Mucosa of descending colon (tissue), 3 donors: ENCODE measurements around the gene TMEM252. TPM values are rescaled to one million over a fixed set of nuclear protein-coding genes. Genes with fewer than 3 reads are reported as not detected.

Experiments used
- ATAC-seq: fragments of 200-7000 bp; cut with Tn5 transposase; one replicate; pipeline ENCODE4 v1.9.1; 2020; ENCODE audit warnings: mild to moderate bottlenecking, moderate library complexity
- DNase-seq, 3 donors: peaks; one replicate each; pipeline ENCODE4 v3.0.0-alpha.2; 2020
- H3K36me3 ChIP-seq: fragments of 200-600 bp; one replicate; pipeline ENCODE4 v1.8.0; 2021; ENCODE audit warnings: low read depth, mild to moderate bottlenecking
- H3K4me1 ChIP-seq: fragments of 200-600 bp; one replicate; pipeline ENCODE4 v1.8.0; 2021; ENCODE audit warnings: low read depth, mild to moderate bottlenecking
- H3K4me3 ChIP-seq: fragments of 200-600 bp; one replicate; pipeline ENCODE4 v1.8.0; 2021; ENCODE audit warnings: mild to moderate bottlenecking
- H3K9me3 ChIP-seq: fragments of 200-600 bp; one replicate; pipeline ENCODE4 v1.8.0; 2021; ENCODE audit warnings: mild to moderate bottlenecking
- intact Hi-C, 2 donors: fragments of 100-400 bp; cut with DNase I in 1 of 2; cut with micrococcal nuclease in 1 of 2; formaldehyde crosslinking; loops; one replicate each; pipeline versions ENCODE4 v1.11.0 to v1.11.1; 2022; cut with DNase I, micrococcal nuclease
- total RNA-seq, 3 donors: library from RNA; stranded (reverse); fragmentation: NEBNext Ultra II Directional in 2 of 3; extraction: Animal tissue kit (Norgen Biotek cat#: 25700) in 2 of 3; gene quantifications; one replicate each; pipeline versions ENCODE4 v1.2.1 to v1.2.4, GENCODE V29; 2021 to 2023
- TF ChIP-seq, protein P1 (sequence below): fragments of 200-600 bp; IDR thresholded peaks from one replicate; pipeline ENCODE4 v1.8.0; 2022; ENCODE audit warnings: antibody characterized with exemption, mild to moderate bottlenecking
- donor health status: DM: no; HTN: no; CAD: no; lungs with moderate emphysema.
- donor health status: DM: no; HTN: no; CAD: no.
- donor health status: DM: no; HTN: yes; CAD: no.

The TMEM252 gene
- total RNA-seq, 3 donors from 2014 or later = 0.46 TPM; not detected in 2

DNA sequence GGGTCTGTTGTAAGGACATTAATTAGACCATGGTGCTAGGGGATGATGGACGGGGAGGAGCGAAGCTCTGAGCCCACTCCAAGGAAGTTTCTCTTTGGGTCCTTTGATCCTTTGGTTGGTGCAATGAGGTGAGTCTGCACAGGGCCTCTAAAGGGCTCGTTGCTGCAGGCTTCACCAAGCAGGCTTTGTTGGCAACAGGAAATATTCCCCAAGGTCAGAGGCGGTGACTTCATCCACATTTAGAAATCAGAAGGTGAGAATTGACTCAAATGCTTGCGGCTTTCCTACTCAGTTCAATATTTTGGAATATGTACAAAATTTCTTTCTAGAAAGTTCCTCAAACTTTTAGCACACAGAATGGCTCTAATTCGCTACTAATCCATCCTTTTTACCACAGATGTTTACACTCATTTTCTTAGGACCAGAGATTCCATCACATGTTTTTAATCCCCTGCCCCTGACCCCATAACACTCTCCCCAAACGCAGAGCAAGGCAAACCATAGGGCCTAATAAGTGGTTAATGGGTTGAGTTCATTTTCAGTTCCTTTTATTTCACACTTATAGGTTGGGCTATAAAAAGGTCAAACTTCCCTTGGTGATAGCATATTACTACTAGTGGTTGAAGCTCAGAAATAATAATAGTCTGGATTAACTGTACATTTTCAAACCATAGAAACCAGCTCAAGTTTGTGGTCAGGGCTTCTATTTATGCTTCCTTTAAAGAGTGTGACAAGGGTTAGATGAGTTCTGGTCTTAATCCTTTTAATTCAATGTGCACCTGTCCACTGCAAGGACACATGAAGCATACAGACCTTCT lies 37.3 kb upstream of the TMEM252 start:
- TF ChIP-seq, protein P1, sequence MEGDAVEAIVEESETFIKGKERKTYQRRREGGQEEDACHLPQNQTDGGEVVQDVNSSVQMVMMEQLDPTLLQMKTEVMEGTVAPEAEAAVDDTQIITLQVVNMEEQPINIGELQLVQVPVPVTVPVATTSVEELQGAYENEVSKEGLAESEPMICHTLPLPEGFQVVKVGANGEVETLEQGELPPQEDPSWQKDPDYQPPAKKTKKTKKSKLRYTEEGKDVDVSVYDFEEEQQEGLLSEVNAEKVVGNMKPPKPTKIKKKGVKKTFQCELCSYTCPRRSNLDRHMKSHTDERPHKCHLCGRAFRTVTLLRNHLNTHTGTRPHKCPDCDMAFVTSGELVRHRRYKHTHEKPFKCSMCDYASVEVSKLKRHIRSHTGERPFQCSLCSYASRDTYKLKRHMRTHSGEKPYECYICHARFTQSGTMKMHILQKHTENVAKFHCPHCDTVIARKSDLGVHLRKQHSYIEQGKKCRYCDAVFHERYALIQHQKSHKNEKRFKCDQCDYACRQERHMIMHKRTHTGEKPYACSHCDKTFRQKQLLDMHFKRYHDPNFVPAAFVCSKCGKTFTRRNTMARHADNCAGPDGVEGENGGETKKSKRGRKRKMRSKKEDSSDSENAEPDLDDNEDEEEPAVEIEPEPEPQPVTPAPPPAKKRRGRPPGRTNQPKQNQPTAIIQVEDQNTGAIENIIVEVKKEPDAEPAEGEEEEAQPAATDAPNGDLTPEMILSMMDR = no peak
- no peak overlapping the region for H3K4me3 ChIP-seq
- intact Hi-C loops = no loop called here
- H3K4me1 ChIP-seq = no peaks in the 10 kb centered on the region
- no peak for DNase-seq
- H3K9me3 ChIP-seq = no peaks in the 10 kb centered on the region
- ATAC-seq = no peak
- no peaks in the 10 kb centered on the region for H3K36me3 ChIP-seq

DNA sequence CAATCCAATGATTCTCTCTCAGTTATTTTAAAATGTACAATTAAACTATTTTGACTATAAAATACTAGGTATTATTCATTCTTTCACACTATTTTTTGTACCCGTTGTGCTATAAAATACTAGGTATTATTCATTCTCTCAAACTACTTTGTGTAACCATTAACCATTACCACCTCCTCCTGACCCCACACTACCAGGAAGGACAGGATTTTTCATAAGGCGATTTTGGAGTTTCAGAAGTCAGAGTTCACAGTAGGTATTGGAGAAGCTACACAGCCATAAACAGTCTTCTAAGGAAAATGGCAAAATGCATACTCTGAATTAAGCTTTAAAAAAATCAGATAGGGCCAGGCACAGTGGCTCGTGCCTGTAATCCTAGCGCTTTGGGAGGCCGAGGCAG lies 35.1 kb upstream of the TMEM252 start:
- intact Hi-C loops = no loop called here
- DNase-seq = no peak
- Histone ChIP-seq H3K4me3 (no peak overlapping the region), H3K9me3 (no peaks in the 10 kb centered on the region), H3K4me1 (no peaks in the 10 kb centered on the region), H3K36me3 (no peaks in the 10 kb centered on the region)
- peak; percentile 70 for ATAC-seq
- TF ChIP-seq, protein P1 = no peak

DNA sequence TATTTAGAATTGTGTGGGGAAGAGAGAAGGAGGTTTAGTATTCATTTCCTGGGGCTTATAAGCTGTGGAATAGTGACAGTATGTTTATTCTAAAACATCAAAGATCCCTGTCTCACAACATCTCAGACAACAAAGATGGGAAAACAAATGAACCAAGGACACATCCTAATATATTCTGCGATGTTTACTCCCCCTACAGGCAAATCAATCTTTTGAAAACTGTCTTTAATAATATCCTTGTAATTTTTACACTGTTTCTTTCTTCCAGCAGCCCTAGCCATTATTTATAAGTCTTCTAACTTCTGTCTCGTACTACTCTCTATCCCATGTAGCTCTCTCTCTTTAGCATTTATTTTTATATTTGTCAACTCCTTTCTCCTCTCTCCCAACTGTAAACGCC lies 33.5 kb upstream of the TMEM252 start:
- no peaks in the 10 kb centered on the region for H3K9me3 ChIP-seq
- no peak for DNase-seq
- no peak for ATAC-seq
- H3K36me3 ChIP-seq = no peaks in the 10 kb centered on the region
- no peak overlapping the region for H3K4me3 ChIP-seq
- no peaks in the 10 kb centered on the region for H3K4me1 ChIP-seq
- TF ChIP-seq, protein P1 = no peak
- intact Hi-C loops = no loop called here

DNA sequence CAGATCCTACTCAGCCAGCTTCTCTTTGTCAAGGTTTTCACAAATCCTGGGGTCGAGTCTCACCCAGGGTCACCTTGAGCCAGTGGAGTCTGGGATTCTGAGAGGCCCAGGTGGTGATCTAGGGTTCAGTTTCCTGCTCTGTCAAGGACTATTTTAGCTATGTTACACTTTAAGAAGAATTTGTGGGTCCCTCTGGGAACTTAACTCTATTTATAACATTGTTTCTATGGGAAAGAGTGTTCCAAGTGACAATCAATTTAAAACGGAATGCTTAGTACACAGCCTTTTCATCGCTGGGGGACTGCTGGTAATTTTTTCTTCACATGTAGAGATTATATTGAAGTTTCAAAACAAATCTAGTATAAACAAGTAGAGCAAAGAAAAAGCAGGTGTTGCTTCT lies 26.9 kb upstream of the TMEM252 start:
- Histone ChIP-seq H3K4me3 (no peak overlapping the region), H3K4me1 (no peaks in the 10 kb centered on the region), H3K9me3 (no peaks in the 10 kb centered on the region), H3K36me3 (no peaks in the 10 kb centered on the region)
- ATAC-seq (no peak), DNase-seq (no peak)
- TF ChIP-seq, protein P1 = no peak
- intact Hi-C loops = no loop called here

DNA sequence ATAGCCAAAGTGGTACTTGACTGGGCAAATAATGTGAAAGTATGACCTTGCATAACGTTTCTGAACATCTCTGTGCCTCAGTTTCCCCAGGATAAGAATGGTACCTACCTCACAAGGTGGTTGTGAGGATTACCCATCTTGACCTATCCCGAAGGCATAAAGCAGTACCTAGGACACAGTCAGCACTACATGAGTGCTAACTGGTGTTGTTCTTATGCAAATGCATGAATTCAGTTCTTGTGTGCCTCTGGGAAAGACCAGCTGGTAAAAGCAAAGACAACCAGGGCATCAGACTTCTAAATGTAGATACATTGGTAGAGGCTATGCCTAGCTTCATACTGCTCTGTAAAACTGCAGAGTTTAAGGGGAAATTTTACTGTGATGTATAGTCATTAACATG lies 21.8 kb upstream of the TMEM252 start:
- Histone ChIP-seq H3K4me1 (no peaks in the 10 kb centered on the region), H3K4me3 (no peak overlapping the region), H3K9me3 (no peaks in the 10 kb centered on the region), H3K36me3 (no peaks in the 10 kb centered on the region)
- TF ChIP-seq, protein P1 = no peak
- ATAC-seq (no peak), DNase-seq (no peak)
- intact Hi-C loops = no loop called here
